ENCODE results near the gene XRCC3. TPM values are rescaled to one million over a fixed set of nuclear protein-coding genes. Genes with fewer than 3 reads are reported as not detected.

Gene XRCC3
- total and polyA plus RNA-seq, 2 of the 8 experiments (the other 6 are each of a cell fraction or from before 2014, with no cell fraction given), result 36.9 to 41.8 TPM

GRCh38 chr14:103749860-103750259 is 34.6 kb upstream of the XRCC3 start:
- Histone ChIP-seq H4K20me1 (replicated peaks in 1 of 2; ENCODE audit: control insufficient read depth in 1 of 2, insufficient read depth in 2 of 2, low read length in 2 of 2) (peaks cover 0 to 2% of the 10 kb centered on the region in 2 experiments), H3K14ac (ENCODE audit: insufficient read length) (no peak overlapping the region), H4K5ac (ENCODE audit: insufficient read length, low read depth, low read length) (no peak overlapping the region), H4K91ac (replicated peaks; ENCODE audit: insufficient read length, low read length) (no peak overlapping the region), H3K36me3 (ENCODE audit: control insufficient read depth in 2 of 4, insufficient read depth in 4 of 4, low read length in 3 of 4) (no peaks in the 10 kb centered on the region; a peak in 1 of 8 replicates), H3K18ac (ENCODE audit: extremely low read depth, low read length) (no peak overlapping the region), H2BK120ac (replicated peaks; ENCODE audit: low read depth, low read length) (no peak overlapping the region), H3K4ac (replicated peaks; ENCODE audit: insufficient read length, low read depth, low read length) (no peak overlapping the region), H3K4me3 (ENCODE audit: extremely low read depth in 1 of 4, insufficient read depth in 2 of 4, low read depth in 3 of 4, low read length in 4 of 4) (no peak overlapping the region), H2AK5ac (ENCODE audit: low read depth, low read length) (no peak overlapping the region), H3K9me3 (ENCODE audit: insufficient read depth in 2 of 2, low read depth in 1 of 2, low read length in 1 of 2) (no peaks in the 10 kb centered on the region), H2BK15ac (ENCODE audit: low read length) (no peak overlapping the region), H3K23me2 (ENCODE audit: low read depth, low read length) (no peaks in the 10 kb centered on the region), H2BK12ac (ENCODE audit: low read depth, low read length) (no peak overlapping the region), H3K23ac (ENCODE audit: insufficient read length) (no peak overlapping the region), H2BK5ac (ENCODE audit: low read depth, low read length) (no peak overlapping the region), H3K4me2 (ENCODE audit: insufficient read depth in 1 of 2, low read depth in 2 of 2, low read length in 2 of 2) (no peak overlapping the region), H4K8ac (ENCODE audit: extremely low read depth, insufficient read depth, low read length) (no peak overlapping the region), H2BK20ac (ENCODE audit: low read length) (no peak overlapping the region), H3K56ac (replicated peaks; ENCODE audit: insufficient read length, low read depth, low read length) (no peak overlapping the region), H3K27me3 (replicated peaks in 1 of 4; ENCODE audit: control insufficient read depth in 3 of 4, extremely low read depth in 1 of 4, insufficient read depth in 3 of 4, low read length in 3 of 4) (no peaks in the 10 kb centered on the region), H3K79me1 (ENCODE audit: low read depth, low read length) (no peaks in the 10 kb centered on the region), H3K79me2 (ENCODE audit: control insufficient read depth in 1 of 2, insufficient read depth in 2 of 2, low read length in 2 of 2) (no peaks in the 10 kb centered on the region), H3K4me1 (replicated peaks in 1 of 4; ENCODE audit: control insufficient read depth in 3 of 4, insufficient read depth in 4 of 4, low read length in 3 of 4) (no peaks in the 10 kb centered on the region), H3K27ac (ENCODE audit: low read depth, low read length) (no peak overlapping the region), H2AFZ (ENCODE audit: low read length) (no peak overlapping the region), H3K9ac (replicated peaks in 1 of 4; ENCODE audit: extremely low read depth in 1 of 4, low read depth in 3 of 4, low read length in 3 of 4) (no peak overlapping the region)
- ChIA-PET CTCF (ENCODE audit: partially characterized antibody) (interaction anchor here (1.3 kb wide), 1 partner anchor 12 kb away, joined by 4 read pairs; no protein-coding TSS in a partner anchor), POLR2A (ENCODE audit: partially characterized antibody) (no interaction called here)
- FAIRE-seq (no peak), DNase-seq (ENCODE audit: low read depth in 1 of 2, low spot score in 2 of 2) (no peak)
- TF ChIP-seq POLR2A (IDR thresholded peaks at IDR 0.05; ENCODE audit: control extremely low read depth in 1 of 2, low read depth in 2 of 2, low read length in 2 of 2) (no peak), USF2 (IDR thresholded peaks at IDR 0.05; ENCODE audit: low read length) (no peak), CBX5 (IDR thresholded peaks at IDR 0.05; ENCODE audit: low read depth, low read length) (no peak), SAP30 (IDR thresholded peaks at IDR 0.05; ENCODE audit: insufficient read depth, insufficient replicate concordance, low read length) (no peak), SIRT6 (IDR thresholded peaks at IDR 0.05; ENCODE audit: low read length) (no peak), CHD1 (IDR thresholded peaks at IDR 0.05; ENCODE audit: low read depth, low read length) (no peak), RAD21 (IDR thresholded peaks at IDR 0.05 in 1 of 2, conservative IDR thresholded peaks at IDR 0.05 in 1 of 2; ENCODE audit: low read depth in 2 of 2, low read length in 2 of 2) (no peak), SIN3A (conservative IDR thresholded peaks at IDR 0.05 in 1 of 2, IDR thresholded peaks at IDR 0.05 in 1 of 2; ENCODE audit: low read depth in 1 of 2, low read length in 2 of 2) (no peak), CBX8 (IDR thresholded peaks at IDR 0.05; ENCODE audit: borderline replicate concordance, low read depth, low read length) (no peak), FOSL1 (IDR thresholded peaks at IDR 0.05; ENCODE audit: insufficient read depth, low read depth, low read length) (no peak), EGR1 (IDR thresholded peaks at IDR 0.05; ENCODE audit: borderline replicate concordance, low read depth, low read length) (no peak)
- WGBS, 2 experiments (ENCODE audit: extremely low coverage in 1 of 2, insufficient coverage in 1 of 2, insufficient read length in 1 of 2, insufficient replicate concordance in 2 of 2, low coverage in 1 of 2, low lambda C conversion rate in 2 of 2, missing lambda C conversion rate in 1 of 2), result 86% methylated on average over 5 of the region's 5 CpGs; no CpG with 5 or more reads in 1 of the 2 experiments

All from H1 (cell line).